ENCODE data around the gene MRPL42. TPM values are rescaled to one million over a fixed set of nuclear protein-coding genes. Genes with fewer than 3 reads are reported as not detected.
"Not testable (repeated sequence)": the region's sequence is repeated elsewhere in the genome, so short reads cannot be mapped to it uniquely, and the experiment has no call there.

MRPL42 gene
- total RNA-seq, 1 experiment from 2014 or later = 131 TPM

- DNase-seq = no peak
- peaks cover 9% of the 10 kb centered on the region for H3K36me3 ChIP-seq
- no peaks in the 10 kb centered on the region for H3K27me3 ChIP-seq
- H3K9me3 ChIP-seq = no peaks in the 10 kb centered on the region
- no peak overlapping the region for H3K4me3 ChIP-seq
These were observed 83.7 kb downstream of the MRPL42 start for GRCh38 chr12:93550748-93551611.

DNA sequence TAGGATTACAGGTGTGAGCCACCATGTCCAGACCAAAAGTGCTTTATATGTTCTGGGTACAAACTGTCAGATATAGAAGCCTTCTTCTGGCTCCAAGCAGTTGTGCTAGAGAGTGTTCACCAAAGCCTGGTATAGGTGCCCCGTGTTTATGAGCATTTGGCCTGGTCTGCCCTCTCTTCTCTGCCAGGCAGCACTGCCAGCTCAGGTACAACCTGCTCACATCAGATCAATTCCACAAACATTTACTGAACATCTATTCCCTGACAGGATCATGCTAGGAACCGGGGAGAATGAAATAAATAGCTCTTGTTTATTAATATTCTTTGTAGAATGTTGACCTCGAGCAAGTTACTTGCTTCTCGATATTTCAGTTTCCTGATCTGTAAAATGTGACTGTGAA is 85.1 kb downstream of the MRPL42 start:
- no peaks in the 10 kb centered on the region for H3K27me3 ChIP-seq
- H3K9me3 ChIP-seq = peaks cover 1% of the 10 kb centered on the region; the same call in 1 of the 2 replicates
- H3K4me3 ChIP-seq = no peak overlapping the region
- H3K36me3 ChIP-seq = peaks cover 20% of the 10 kb centered on the region
- DNase-seq = no peak

GRCh38 chr12:93557879-93558278 is 90.6 kb downstream of the MRPL42 start:
- DNase-seq, H3K4me3 ChIP-seq, H3K27me3 ChIP-seq: not testable (repeated sequence)
- peaks cover 59% of the 10 kb centered on the region for H3K36me3 ChIP-seq
- H3K9me3 ChIP-seq = peaks cover 26% of the 10 kb centered on the region

GRCh38 chr12:93558685-93559084 is 91.4 kb downstream of the MRPL42 start:
- H3K4me3 ChIP-seq, DNase-seq, H3K27me3 ChIP-seq: not testable (repeated sequence)
- peaks cover 63% of the 10 kb centered on the region for H3K36me3 ChIP-seq
- peaks cover 26% of the 10 kb centered on the region for H3K9me3 ChIP-seq

DNA sequence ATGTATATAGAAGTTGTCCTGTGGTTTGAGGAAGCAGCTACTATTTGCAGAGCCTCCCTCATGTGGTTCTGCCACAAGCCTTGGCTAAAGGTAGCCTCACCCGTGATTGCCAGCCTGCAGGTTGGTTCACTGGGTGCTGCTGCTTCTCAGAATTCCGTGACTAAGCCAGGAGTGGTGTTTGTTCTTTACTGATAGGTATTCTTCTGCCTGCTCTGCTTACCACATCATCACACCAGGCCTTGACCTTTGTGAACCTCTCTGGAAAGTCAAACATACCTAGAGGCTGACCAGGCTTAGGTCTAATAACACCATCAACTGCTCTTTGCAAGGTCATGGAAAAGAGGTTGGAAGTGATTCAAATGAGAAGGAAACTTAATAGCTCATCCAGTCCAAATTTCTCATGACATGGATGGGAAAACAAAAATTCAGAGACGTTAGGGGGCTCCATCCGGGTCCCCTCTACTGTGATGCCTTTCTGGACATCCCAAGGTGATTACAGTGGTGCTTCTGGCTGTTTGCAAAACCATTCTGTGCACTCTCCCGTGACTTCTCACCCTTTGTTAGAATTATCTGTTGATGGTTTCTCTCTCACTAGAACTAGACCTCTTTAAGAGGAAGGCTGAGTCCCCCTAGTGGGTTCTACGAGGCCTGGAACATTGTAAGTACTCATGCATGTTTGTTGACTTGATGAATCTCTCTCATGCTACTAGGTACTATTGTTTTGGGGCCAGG is 96.7 kb downstream of the MRPL42 start:
- Histone ChIP-seq H3K27me3 (no peaks in the 10 kb centered on the region), H3K9me3 (peaks cover 9% of the 10 kb centered on the region)
- DNase-seq = no peak

GRCh38 chr12:93565760-93566159 is 98.4 kb downstream of the MRPL42 start:
- 0 out of 2 replicates have a peak, but pooled peaks cover 2% of the 10 kb centered on the region for H3K9me3 ChIP-seq
- no peak for DNase-seq
- H3K36me3 ChIP-seq = peaks cover 40% of the 10 kb centered on the region
- H3K4me3 ChIP-seq = no peak overlapping the region
- H3K27me3 ChIP-seq = no peaks in the 10 kb centered on the region

More for the DNA sequence above, 96.7 kb downstream of the MRPL42 start:
- Histone ChIP-seq H3K36me3 (peaks cover 52% of the 10 kb centered on the region), H3K4me3 (no peak overlapping the region)

Other genes with a start within 250 kb of the MRPL42 start
- gene NUDT4, start 89.6 kb upstream of the MRPL42 start, total RNA-seq (2014; rRNA removed; shearing (Covaris generic); ENCODE audit: low replicate concordance) = 45.9 and 53.3 TPM in 2 replicates
- 69.7 and 115 TPM in 2 replicates for gene UBE2N, start 25.6 kb upstream of the MRPL42 start, total RNA-seq (2014; rRNA removed; shearing (Covaris generic); ENCODE audit: low replicate concordance)
- 42.3 and 46.9 TPM in 2 replicates for gene SOCS2, start 105.2 kb downstream of the MRPL42 start, total RNA-seq (2014; rRNA removed; shearing (Covaris generic); ENCODE audit: low replicate concordance)
- 27.9 and 51.9 TPM in 2 replicates for gene CRADD, start 209.9 kb downstream of the MRPL42 start, total RNA-seq (2014; rRNA removed; shearing (Covaris generic); ENCODE audit: low replicate concordance)